Sciatic nerve (tissue), 2 donors: ENCODE data around the gene ASAH2B. TPM values are rescaled to one million over a fixed set of nuclear protein-coding genes. Genes with fewer than 3 reads are reported as not detected.

Experiments
- ATAC-seq: fragments of 200-7000 bp; cut with Tn5 transposase; one replicate; pipeline ENCODE4 v1.9.1; 2020; ENCODE audit warnings: mild to moderate bottlenecking, moderate library complexity
- DNase-seq: peaks from one replicate; pipeline ENCODE4 v3.0.0-alpha.2; 2020; ENCODE audit warnings: low spot score
- intact Hi-C: fragments of 100-400 bp; cut with DNase I; formaldehyde crosslinking; loops from one replicate; pipeline ENCODE4 v1.14.2; 2022
- total RNA-seq: library from RNA; stranded (reverse); fragmentation: NEBNext Ultra II Directional; extraction: Animal tissue kit (Norgen Biotek cat#: 25700); gene quantifications from one replicate; pipeline ENCODE4 v1.2.1, GENCODE V29; 2021
- donor health status: DM: no; HTN: no; CAD: no.
- donor health status: DM: no; HTN: no; CAD: no.

Gene ASAH2B
- total RNA-seq, 1 donor from 2014 or later, result 2.3 TPM

DNA sequence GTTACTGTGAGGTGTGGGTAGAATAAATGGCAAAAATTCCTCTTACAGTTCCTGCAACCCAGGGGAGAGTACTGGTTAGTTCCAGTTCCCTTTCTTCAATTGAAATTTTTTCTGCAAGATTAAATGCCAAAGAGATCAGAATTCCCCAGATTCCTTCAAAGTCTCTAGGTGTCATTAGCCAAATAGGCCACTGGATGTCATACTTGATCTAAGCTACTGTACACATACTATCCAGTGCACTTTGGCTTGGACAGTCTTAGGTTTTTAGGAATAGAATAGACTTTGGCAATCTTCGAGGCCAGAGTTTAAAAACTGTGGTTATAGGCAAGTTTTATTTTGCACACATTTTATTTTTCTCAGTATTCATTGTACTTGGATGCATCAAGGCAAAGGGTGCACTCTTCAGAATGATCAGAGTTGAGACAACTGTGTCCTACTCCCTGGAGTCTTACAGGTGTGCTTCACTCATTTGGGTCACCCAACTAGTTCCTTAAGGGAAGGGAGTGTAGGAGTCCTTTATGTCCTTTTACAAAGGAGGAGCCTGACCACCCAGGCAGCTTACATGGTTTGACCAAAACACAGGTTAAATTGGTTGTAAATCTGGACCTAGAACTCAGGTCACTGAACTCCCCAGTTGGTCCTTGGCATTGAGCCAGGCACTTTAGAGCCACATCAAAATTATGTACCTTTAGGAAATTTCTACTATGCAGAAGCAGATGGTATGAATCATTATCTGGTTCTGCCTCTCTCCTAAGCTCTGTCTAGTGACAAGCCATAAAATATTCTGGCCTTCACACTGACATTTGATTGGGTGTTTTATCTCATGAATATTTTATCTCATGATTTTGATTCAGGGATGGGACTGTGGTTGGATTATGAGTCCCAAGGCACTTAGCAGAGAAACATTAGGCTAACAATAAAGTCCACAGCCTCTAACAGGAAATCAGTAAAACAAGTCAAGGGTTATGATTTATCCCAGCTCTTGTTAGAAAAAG lies 49.5 kb downstream of the ASAH2B start:
- intact Hi-C loops, result no loop called here
- DNase-seq (no peak), ATAC-seq (no peak)

DNA sequence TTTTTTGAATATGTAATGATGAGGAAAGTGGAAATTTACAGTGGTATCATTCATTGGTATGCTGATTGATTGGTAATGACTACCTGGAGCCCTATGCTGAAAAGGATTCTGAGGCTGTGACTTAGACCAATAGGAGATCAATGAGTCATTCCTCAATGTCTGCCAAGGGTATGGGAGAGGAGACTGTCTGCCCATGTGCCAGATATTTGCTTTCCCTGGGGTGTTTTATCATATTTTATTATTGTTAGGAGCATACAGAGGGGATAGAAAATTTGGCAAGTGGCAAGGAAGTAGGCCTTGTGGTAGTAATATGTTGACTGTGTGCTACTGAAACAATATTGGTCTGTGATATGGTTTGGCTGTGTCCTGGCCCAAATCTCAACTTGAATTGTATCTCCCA lies 54.8 kb downstream of the ASAH2B start:
- intact Hi-C loops, result no loop called here
- DNase-seq (no peak), ATAC-seq (no peak)

DNA sequence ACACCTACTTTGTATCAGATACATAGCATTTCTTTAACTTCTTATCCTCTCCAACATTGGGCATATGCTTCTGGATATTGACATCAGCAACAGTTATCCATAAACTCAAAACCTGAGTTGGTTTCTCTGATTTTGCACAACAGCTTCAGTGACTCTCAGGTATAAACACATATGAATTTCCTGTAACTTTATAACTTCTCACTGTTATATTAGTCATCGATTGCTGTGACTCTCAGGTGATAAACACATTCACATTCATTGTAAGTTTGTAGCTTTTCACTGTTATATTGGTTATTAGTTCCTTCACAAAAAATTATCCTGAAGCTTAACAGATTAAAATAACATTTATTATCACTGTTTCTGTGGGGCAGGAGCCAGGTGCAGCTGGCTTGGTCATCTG lies 57.0 kb downstream of the ASAH2B start:
- no peak for ATAC-seq
- DNase-seq, result no peak
- intact Hi-C loops, result no loop called here

DNA sequence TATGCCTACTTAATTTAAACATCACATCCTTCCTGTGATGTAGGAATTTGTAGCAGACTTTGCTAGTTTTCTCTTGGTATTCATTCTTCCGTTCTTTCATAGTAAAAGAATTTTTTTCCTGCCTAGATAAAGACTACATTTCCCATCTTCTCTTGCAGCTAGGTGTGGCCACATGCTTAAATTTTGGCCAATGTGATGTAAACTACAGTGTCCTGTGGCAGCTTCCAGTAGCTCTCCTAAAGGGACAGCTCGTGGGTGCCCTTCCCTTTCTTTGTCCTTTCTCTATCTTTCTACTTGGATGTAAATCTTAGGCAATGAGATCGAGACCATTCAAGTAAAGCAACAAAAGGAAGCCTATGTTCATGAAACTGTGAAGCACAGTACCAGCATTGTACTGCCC lies 58.6 kb downstream of the ASAH2B start:
- DNase-seq, result no peak
- no peak for ATAC-seq
- intact Hi-C loops, result no loop called here

DNA sequence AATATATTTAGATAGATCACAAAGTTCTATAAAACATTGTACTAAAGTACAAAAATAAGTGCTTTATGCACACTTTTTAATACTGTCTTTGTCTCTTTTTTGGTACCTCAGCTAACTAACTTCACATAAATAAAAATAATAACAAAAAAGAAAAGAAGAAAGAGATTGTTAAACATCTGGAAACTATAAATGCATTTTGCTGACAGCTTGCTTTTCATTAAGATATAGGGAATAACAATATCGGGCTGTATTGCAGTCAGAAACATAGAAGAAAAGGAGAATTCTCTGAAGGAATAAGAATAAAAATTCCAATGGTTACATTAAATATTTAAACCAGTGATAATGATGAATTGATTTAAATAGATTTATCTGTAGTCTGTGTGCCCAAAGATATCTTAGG lies 59.9 kb downstream of the ASAH2B start:
- ATAC-seq, result no peak
- no peak for DNase-seq
- intact Hi-C loops, result no loop called here

DNA sequence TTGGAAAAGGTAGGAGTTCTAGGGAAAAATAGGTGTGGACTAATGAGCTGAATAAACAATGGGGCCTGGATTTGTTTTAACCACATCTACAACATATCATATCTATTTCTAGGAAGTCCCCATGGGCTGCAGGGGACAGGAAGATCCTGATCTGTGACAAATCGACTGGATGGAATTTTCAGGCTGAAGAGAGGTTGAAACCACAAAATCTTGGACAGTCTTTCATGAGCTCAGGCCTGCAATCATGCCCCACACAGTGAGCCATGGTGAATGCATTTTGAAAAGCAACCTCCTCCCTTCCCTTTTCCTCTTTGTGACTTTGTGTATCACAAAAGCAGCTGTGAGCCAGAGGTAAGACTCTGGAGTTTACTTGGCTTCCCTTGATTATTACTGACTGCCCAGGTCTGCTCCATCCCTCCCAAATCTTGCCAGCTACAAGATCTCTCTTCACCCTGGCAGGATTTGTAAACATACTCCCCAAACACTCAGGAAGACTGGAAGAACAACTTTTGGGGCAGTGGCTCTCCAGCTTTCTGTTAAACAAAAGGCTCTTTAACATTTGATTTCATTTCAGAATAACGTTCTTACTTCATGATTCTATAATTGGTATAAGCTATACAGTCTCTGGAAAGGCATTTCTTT lies 66.4 kb downstream of the ASAH2B start:
- intact Hi-C loops, result no loop called here
- DNase-seq (no peak), ATAC-seq (no peak)

DNA sequence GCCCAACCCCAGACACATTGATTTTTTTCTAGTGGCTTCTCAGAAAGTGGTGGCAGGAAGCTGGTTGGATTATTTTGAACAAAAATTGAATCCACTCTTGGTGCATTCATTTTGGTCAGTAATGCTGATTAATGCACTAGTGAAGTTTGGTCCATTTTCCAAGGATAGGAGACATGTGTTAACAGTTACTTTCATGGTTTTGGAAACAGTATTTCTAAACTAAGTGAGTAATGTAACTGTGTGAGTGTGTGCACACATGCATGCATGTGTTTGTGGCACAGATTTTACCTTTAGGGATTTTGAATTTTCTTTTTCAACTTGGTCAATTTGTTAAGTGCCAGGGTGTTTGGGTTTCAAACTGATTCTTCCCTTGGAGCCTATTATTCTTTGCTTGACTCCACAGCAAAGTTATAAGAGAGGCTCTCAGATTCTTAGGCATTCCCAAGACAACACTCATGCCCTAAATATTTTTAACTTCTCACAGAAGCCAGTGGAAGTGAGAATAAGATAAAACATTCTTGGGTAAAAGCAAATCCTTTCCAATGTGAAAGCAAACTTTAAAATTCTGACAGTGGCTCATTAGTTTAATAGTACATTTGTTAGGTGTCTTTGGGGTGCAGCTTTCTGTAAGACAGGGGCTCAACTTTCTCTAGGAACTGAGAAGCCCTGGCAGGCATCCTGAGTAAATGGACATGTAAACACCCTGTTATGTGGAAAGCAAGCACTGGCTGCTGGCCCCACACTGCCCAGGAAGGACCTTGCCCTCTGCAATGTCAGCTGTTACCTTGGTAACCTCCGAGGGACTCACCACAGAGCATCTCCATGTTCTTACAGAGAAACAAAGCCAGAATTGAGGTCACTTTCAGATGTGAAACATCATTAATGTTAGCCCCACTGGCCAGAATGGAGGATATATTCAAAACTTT lies 68.4 kb downstream of the ASAH2B start:
- intact Hi-C loops, result no loop called here
- DNase-seq (no peak), ATAC-seq (no peak)

Other genes starting within 250 kb of the ASAH2B start
- 54.7 TPM for gene SGMS1, start 116.0 kb upstream of the ASAH2B start, total RNA-seq
- not detected for gene A1CF, start 145.7 kb downstream of the ASAH2B start, total RNA-seq